ENCODE data around the gene SPDYA.

The SPDYA gene

GRCh38 chr2:28833740-28834470 is 23.3 kb downstream of the SPDYA start:
- DNase-seq, result no peak
- no peak overlapping the region for H3K9ac ChIP-seq (ENCODE audit: low read length)
- no peaks in the 10 kb centered on the region for H3K4me1 ChIP-seq (ENCODE audit: control insufficient read depth in 1 of 2, insufficient read depth in 2 of 2, low read length in 2 of 2)
- H3K4me2 ChIP-seq (ENCODE audit: low read length), result no peak overlapping the region
- H2AFZ ChIP-seq (ENCODE audit: insufficient read depth, low read length, poor library complexity), result no peak overlapping the region
- no peak overlapping the region for H4K91ac ChIP-seq (ENCODE audit: low read depth, low read length)
- no peak overlapping the region for H4K12ac ChIP-seq (ENCODE audit: low read depth, low read length)
- H2BK120ac ChIP-seq (ENCODE audit: insufficient read depth, low read length, poor library complexity), result no peak overlapping the region
- no peak overlapping the region for H2BK12ac ChIP-seq (ENCODE audit: low read length)
- H3K23ac ChIP-seq (ENCODE audit: low read length), result no peak overlapping the region
- no peak overlapping the region for H3K14ac ChIP-seq (ENCODE audit: low read length)
- H3K79me1 ChIP-seq (ENCODE audit: low read length), result no peaks in the 10 kb centered on the region
- no CpG with 5 or more reads among the region's 2 CpGs for WGBS (ENCODE audit: extremely low coverage, insufficient coverage, insufficient read length)
- H2AK5ac ChIP-seq (ENCODE audit: low read length), result no peak overlapping the region
- no peak overlapping the region for H2BK5ac ChIP-seq (ENCODE audit: low read depth, low read length, poor library complexity)
- H3K18ac ChIP-seq (ENCODE audit: low read length), result no peak overlapping the region
- H3K4me3 ChIP-seq (ENCODE audit: low read depth, low read length), result no peak overlapping the region
- H3K27me3 ChIP-seq (ENCODE audit: insufficient read depth, low read length), result no peaks in the 10 kb centered on the region
- H4K8ac ChIP-seq (ENCODE audit: low read depth, low read length), result no peak overlapping the region
- H3K4ac ChIP-seq (ENCODE audit: low read depth, low read length), result no peak overlapping the region
- H3K9me3 ChIP-seq (ENCODE audit: insufficient read depth, low read depth, low read length), result no peaks in the 10 kb centered on the region
- H3K36me3 ChIP-seq (ENCODE audit: control insufficient read depth in 1 of 2, insufficient read depth in 2 of 2, low read length in 2 of 2), result no peaks in the 10 kb centered on the region
- no peak overlapping the region for H3K27ac ChIP-seq (ENCODE audit: low read depth, low read length)
- no peaks in the 10 kb centered on the region for H3K79me2 ChIP-seq (ENCODE audit: control insufficient read depth, insufficient read depth, low read length, poor library complexity)

- Histone ChIP-seq H2BK120ac (ENCODE audit: insufficient read depth, low read length, poor library complexity) (no peak overlapping the region), H3K4me2 (ENCODE audit: low read length) (no peak overlapping the region), H3K9me3 (ENCODE audit: insufficient read depth, low read depth, low read length) (no peaks in the 10 kb centered on the region), H4K12ac (ENCODE audit: low read depth, low read length) (no peak overlapping the region), H3K79me1 (ENCODE audit: low read length) (no peaks in the 10 kb centered on the region), H3K27me3 (ENCODE audit: insufficient read depth, low read length) (no peaks in the 10 kb centered on the region), H2BK12ac (ENCODE audit: low read length) (no peak overlapping the region), H3K79me2 (ENCODE audit: control insufficient read depth, insufficient read depth, low read length, poor library complexity) (no peaks in the 10 kb centered on the region), H2BK5ac (ENCODE audit: low read depth, low read length, poor library complexity) (no peak overlapping the region), H3K4me1 (ENCODE audit: control insufficient read depth in 1 of 2, insufficient read depth in 2 of 2, low read length in 2 of 2) (no peaks in the 10 kb centered on the region), H3K4me3 (ENCODE audit: low read depth, low read length) (no peak overlapping the region), H3K9ac (ENCODE audit: low read length) (no peak overlapping the region), H3K36me3 (ENCODE audit: control insufficient read depth in 1 of 2, insufficient read depth in 2 of 2, low read length in 2 of 2) (no peaks in the 10 kb centered on the region), H3K4ac (ENCODE audit: low read depth, low read length) (no peak overlapping the region), H3K18ac (ENCODE audit: low read length) (no peak overlapping the region), H4K8ac (ENCODE audit: low read depth, low read length) (no peak overlapping the region), H2AK5ac (ENCODE audit: low read length) (no peak overlapping the region), H4K91ac (ENCODE audit: low read depth, low read length) (no peak overlapping the region), H3K23ac (ENCODE audit: low read length) (no peak overlapping the region), H2AFZ (ENCODE audit: insufficient read depth, low read length, poor library complexity) (no peak overlapping the region), H3K14ac (ENCODE audit: low read length) (no peak overlapping the region), H3K27ac (ENCODE audit: low read depth, low read length) (no peak overlapping the region)
- WGBS (ENCODE audit: extremely low coverage, insufficient coverage, insufficient read length), result no CpG with 5 or more reads among the region's 2 CpGs
- DNase-seq, result no peak
These were observed 25.1 kb downstream of the SPDYA start for GRCh38 chr2:28835781-28836180.

GRCh38 chr2:28838971-28839370 is 28.3 kb downstream of the SPDYA start:
- Histone ChIP-seq H3K4me1 (ENCODE audit: control insufficient read depth in 1 of 2, insufficient read depth in 2 of 2, low read length in 2 of 2) (no peaks in the 10 kb centered on the region), H2BK120ac (ENCODE audit: insufficient read depth, low read length, poor library complexity) (no peak overlapping the region), H4K12ac (ENCODE audit: low read depth, low read length) (no peak overlapping the region), H3K79me2 (ENCODE audit: control insufficient read depth, insufficient read depth, low read length, poor library complexity) (no peaks in the 10 kb centered on the region), H4K8ac (ENCODE audit: low read depth, low read length) (no peak overlapping the region), H2AFZ (ENCODE audit: insufficient read depth, low read length, poor library complexity) (no peak overlapping the region), H3K79me1 (ENCODE audit: low read length) (no peaks in the 10 kb centered on the region), H3K14ac (ENCODE audit: low read length) (no peak overlapping the region), H3K4ac (ENCODE audit: low read depth, low read length) (no peak overlapping the region), H3K4me3 (ENCODE audit: low read depth, low read length) (no peak overlapping the region), H2BK12ac (ENCODE audit: low read length) (no peak overlapping the region), H2BK5ac (ENCODE audit: low read depth, low read length, poor library complexity) (no peak overlapping the region), H3K18ac (ENCODE audit: low read length) (no peak overlapping the region), H3K36me3 (ENCODE audit: control insufficient read depth in 1 of 2, insufficient read depth in 2 of 2, low read length in 2 of 2) (peaks cover 0 to 1% of the 10 kb centered on the region in 2 experiments), H3K23ac (ENCODE audit: low read length) (no peak overlapping the region), H3K27ac (ENCODE audit: low read depth, low read length) (no peak overlapping the region), H4K91ac (ENCODE audit: low read depth, low read length) (no peak overlapping the region), H2AK5ac (ENCODE audit: low read length) (no peak overlapping the region), H3K9me3 (ENCODE audit: insufficient read depth, low read depth, low read length) (no peaks in the 10 kb centered on the region), H3K27me3 (ENCODE audit: insufficient read depth, low read length) (no peaks in the 10 kb centered on the region), H3K9ac (ENCODE audit: low read length) (no peak overlapping the region), H3K4me2 (ENCODE audit: low read length) (no peak overlapping the region)
- no CpG with 5 or more reads among the region's 2 CpGs for WGBS (ENCODE audit: extremely low coverage, insufficient coverage, insufficient read length)
- no peak for DNase-seq

- no peaks in the 10 kb centered on the region for H3K4me1 ChIP-seq (ENCODE audit: control insufficient read depth in 1 of 2, insufficient read depth in 2 of 2, low read length in 2 of 2)
These were observed 31.4 kb downstream of the SPDYA start for GRCh38 chr2:28842042-28842441.

More at GRCh38 chr2:28842042-28842441, 31.4 kb downstream of the SPDYA start:
- no CpG with 5 or more reads among the region's 3 CpGs for WGBS (ENCODE audit: extremely low coverage, insufficient coverage, insufficient read length)
- H2BK12ac ChIP-seq (ENCODE audit: low read length), result no peak overlapping the region
- DNase-seq, result peak in 1 of 2 donors; percentile 5
- no peak overlapping the region for H4K8ac ChIP-seq (ENCODE audit: low read depth, low read length)
- H3K23ac ChIP-seq (ENCODE audit: low read length), result no peak overlapping the region
- H4K91ac ChIP-seq (ENCODE audit: low read depth, low read length), result no peak overlapping the region
- H3K9ac ChIP-seq (ENCODE audit: low read length), result no peak overlapping the region
- no peak overlapping the region for H2BK5ac ChIP-seq (ENCODE audit: low read depth, low read length, poor library complexity)
- no peak overlapping the region for H3K4me2 ChIP-seq (ENCODE audit: low read length)
- H3K18ac ChIP-seq (ENCODE audit: low read length), result no peak overlapping the region
- H3K27ac ChIP-seq (ENCODE audit: low read depth, low read length), result no peak overlapping the region
- no peaks in the 10 kb centered on the region for H3K27me3 ChIP-seq (ENCODE audit: insufficient read depth, low read length)
- peaks cover 5% of the 10 kb centered on the region in 2 experiments for H3K36me3 ChIP-seq (ENCODE audit: control insufficient read depth in 1 of 2, insufficient read depth in 2 of 2, low read length in 2 of 2)
- no peak overlapping the region for H3K14ac ChIP-seq (ENCODE audit: low read length)
- no peaks in the 10 kb centered on the region for H3K79me2 ChIP-seq (ENCODE audit: control insufficient read depth, insufficient read depth, low read length, poor library complexity)
- no peaks in the 10 kb centered on the region for H3K79me1 ChIP-seq (ENCODE audit: low read length)
- no peak overlapping the region for H2AK5ac ChIP-seq (ENCODE audit: low read length)
- no peak overlapping the region for H3K4me3 ChIP-seq (ENCODE audit: low read depth, low read length)
- H2BK120ac ChIP-seq (ENCODE audit: insufficient read depth, low read length, poor library complexity), result no peak overlapping the region
- no peak overlapping the region for H4K12ac ChIP-seq (ENCODE audit: low read depth, low read length)
- no peaks in the 10 kb centered on the region for H3K9me3 ChIP-seq (ENCODE audit: insufficient read depth, low read depth, low read length)
- no peak overlapping the region for H3K4ac ChIP-seq (ENCODE audit: low read depth, low read length)
- no peak overlapping the region for H2AFZ ChIP-seq (ENCODE audit: insufficient read depth, low read length, poor library complexity)

Data from trophoblast cell (in vitro differentiated cells and primary cell).